H1 (cell line): ENCODE results near the gene FBXL5. TPM values are rescaled to one million over a fixed set of nuclear protein-coding genes. Genes with fewer than 3 reads are reported as not detected.

ENCODE experiments used
- CTCF ChIA-PET: fragments of 300-600 bp; sonication (Branson Sonifier 250); formaldehyde crosslinking; loops from one replicate; lab custom pipeline; 2021; ENCODE audit not compliant: partially characterized antibody; lab: Charles Lee
- POLR2A ChIA-PET: fragments of 300-600 bp; sonication (Branson Sonifier 250); formaldehyde crosslinking; loops from one replicate; lab custom pipeline; 2021; ENCODE audit warnings: inconsistent platforms; ENCODE audit not compliant: partially characterized antibody; lab: Charles Lee
- DNase-seq, 2 experiments: peaks; one replicate each; pipeline versions ENCODE4 v3.0.0 to v3.0.0-alpha.2; 2010 to 2022; ENCODE audit warnings: low spot score in 2 of 2, low read depth in 1 of 2, mixed read lengths in 1 of 2
- FAIRE-seq: peaks from 2 replicates; lab custom pipeline; 2011; peaks lifted over from hg19 to GRCh38; lab: Jason Lieb, UNC
- H2AFZ ChIP-seq: 2 replicates; pipeline ENCODE4 v1.8.1; 2012; ENCODE audit warnings: low read length, inconsistent platforms
- H2AK5ac ChIP-seq: 2 replicates; pipeline ENCODE4 v1.6.1; 2013; ENCODE audit warnings: low read depth, low read length
- H2BK120ac ChIP-seq: replicated peaks from 2 replicates; pipeline ENCODE3; 2013; ENCODE audit warnings: low read depth, low read length, inconsistent platforms
- H2BK12ac ChIP-seq: 2 replicates; pipeline ENCODE4 v1.6.1; 2013; ENCODE audit warnings: low read depth, low read length
- H2BK15ac ChIP-seq: 2 replicates; pipeline ENCODE4 v1.6.1; 2013; ENCODE audit warnings: low read length
- H2BK20ac ChIP-seq: 2 replicates; pipeline ENCODE4 v1.6.1; 2013; ENCODE audit warnings: low read length
- H2BK5ac ChIP-seq: 2 replicates; pipeline ENCODE4 v1.6.1; 2013; ENCODE audit warnings: low read depth, low read length
- H3K14ac ChIP-seq: 2 replicates; pipeline ENCODE4 v1.6.1; 2013; ENCODE audit warnings: inconsistent platforms; ENCODE audit not compliant: insufficient read length
- H3K18ac ChIP-seq: 2 replicates; pipeline ENCODE4 v1.6.1; 2013; ENCODE audit warnings: low read length; ENCODE audit errors: extremely low read depth
- H3K23ac ChIP-seq: 2 replicates; pipeline ENCODE4 v1.6.1; 2013; ENCODE audit warnings: inconsistent platforms; ENCODE audit not compliant: insufficient read length
- H3K23me2 ChIP-seq: 2 replicates; pipeline ENCODE4 v1.6.1; 2013; ENCODE audit warnings: low read depth, low read length
- H3K27ac ChIP-seq: 2 replicates; pipeline ENCODE4 v1.6.1; 2011; ENCODE audit warnings: low read depth, low read length, inconsistent platforms
- H3K27me3 ChIP-seq, 4 experiments: replicated peaks in 1 of 4; 1 replicate in 1 of 4; 2 replicates in 3 of 4; pipeline versions ENCODE4 v1.6.1 to v1.8.1; 2011 to 2013; ENCODE audit warnings: low read length in 3 of 4, mild to moderate bottlenecking in 3 of 4, inconsistent platforms in 2 of 4, mixed read lengths in 2 of 4, moderate library complexity in 1 of 4; ENCODE audit not compliant: control insufficient read depth in 3 of 4, insufficient read depth in 3 of 4; ENCODE audit errors: extremely low read depth in 1 of 4
- H3K36me3 ChIP-seq, 4 experiments: 2 replicates each; pipeline versions ENCODE4 v1.6.1 to v1.8.1; 2011 to 2013; ENCODE audit warnings: mild to moderate bottlenecking in 4 of 4, low read length in 3 of 4, moderate library complexity in 2 of 4, control low read depth in 1 of 4, inconsistent platforms in 1 of 4; ENCODE audit not compliant: insufficient read depth in 4 of 4, control insufficient read depth in 2 of 4
- H3K4ac ChIP-seq: replicated peaks from 2 replicates; pipeline ENCODE3; 2013; ENCODE audit warnings: low read length, low read depth, mixed read lengths, inconsistent platforms; ENCODE audit not compliant: insufficient read length
- H3K4me1 ChIP-seq, 4 experiments: replicated peaks in 1 of 4; 1 replicate in 1 of 4; 2 replicates in 3 of 4; pipeline versions ENCODE4 v1.6.1 to v1.8.1; 2011 to 2013; ENCODE audit warnings: low read length in 3 of 4, inconsistent platforms in 2 of 4, mixed read lengths in 1 of 4; ENCODE audit not compliant: insufficient read depth in 4 of 4, control insufficient read depth in 3 of 4
- H3K4me2 ChIP-seq, 2 experiments: 2 replicates each; pipeline versions ENCODE4 v1.6.1 to v1.8.1; 2011 to 2013; ENCODE audit warnings: low read depth in 2 of 2, low read length in 2 of 2, control low read depth in 1 of 2, inconsistent platforms in 1 of 2, mild to moderate bottlenecking in 1 of 2; ENCODE audit not compliant: insufficient read depth in 1 of 2
- H3K4me3 ChIP-seq, 4 experiments: fragments of 200-600, 300-600 bp in 1 of 4; sonication (generic), shearing (Covaris generic), sonication (Bioruptor Twin) in 1 of 4; 2 replicates each; pipeline versions ENCODE4 v1.5.1 to v1.8.1; 2011 to 2016; ENCODE audit warnings: low read length in 4 of 4, low read depth in 3 of 4, control low read depth in 2 of 4, inconsistent platforms in 2 of 4, mild to moderate bottlenecking in 2 of 4, mixed read lengths in 1 of 4, moderate library complexity in 1 of 4; ENCODE audit not compliant: insufficient read depth in 2 of 4; ENCODE audit errors: extremely low read depth in 1 of 4
- H3K56ac ChIP-seq: replicated peaks from 2 replicates; pipeline ENCODE3; 2013; ENCODE audit warnings: low read depth, mild to moderate bottlenecking, mixed read lengths, low read length, inconsistent platforms; ENCODE audit not compliant: insufficient read length
- H3K79me1 ChIP-seq: 2 replicates; pipeline ENCODE4 v1.6.1; 2013; ENCODE audit warnings: low read depth, low read length, control low read depth
- H3K79me2 ChIP-seq, 2 experiments: 2 replicates each; pipeline versions ENCODE4 v1.6.1 to v1.8.1; 2012 to 2013; ENCODE audit warnings: low read length in 2 of 2, mild to moderate bottlenecking in 2 of 2, inconsistent platforms in 1 of 2; ENCODE audit not compliant: insufficient read depth in 2 of 2, control insufficient read depth in 1 of 2
- H3K9ac ChIP-seq, 4 experiments: replicated peaks in 1 of 4; 1 replicate in 1 of 4; 2 replicates in 3 of 4; pipeline versions ENCODE4 v1.6.1 to v1.8.1; 2011 to 2013; ENCODE audit warnings: low read depth in 3 of 4, low read length in 3 of 4, control low read depth in 2 of 4, mild to moderate bottlenecking in 2 of 4, moderate library complexity in 2 of 4, inconsistent platforms in 1 of 4; ENCODE audit errors: extremely low read depth in 1 of 4
- H3K9me3 ChIP-seq, 2 experiments: 2 replicates each; pipeline versions ENCODE4 v1.6.1 to v1.8.1; 2012 to 2013; ENCODE audit warnings: mild to moderate bottlenecking in 2 of 2, moderate library complexity in 2 of 2, control low read depth in 1 of 2, inconsistent platforms in 1 of 2, low read depth in 1 of 2, low read length in 1 of 2, mixed read lengths in 1 of 2; ENCODE audit not compliant: insufficient read depth in 2 of 2
- H4K20me1 ChIP-seq, 2 experiments: replicated peaks in 1 of 2; 2 replicates each; pipeline versions ENCODE3 to v1.8.1; 2011 to 2013; ENCODE audit warnings: inconsistent platforms in 2 of 2, low read length in 2 of 2, mild to moderate bottlenecking in 1 of 2; ENCODE audit not compliant: insufficient read depth in 2 of 2, control insufficient read depth in 1 of 2
- H4K5ac ChIP-seq: 2 replicates; pipeline ENCODE4 v1.6.1; 2013; ENCODE audit warnings: low read length, low read depth, mixed read lengths, inconsistent platforms; ENCODE audit not compliant: insufficient read length
- H4K8ac ChIP-seq: 2 replicates; pipeline ENCODE4 v1.8.0; 2013; ENCODE audit warnings: mild to moderate bottlenecking, moderate library complexity, low read length, inconsistent platforms; ENCODE audit not compliant: insufficient read depth; ENCODE audit errors: extremely low read depth
- H4K91ac ChIP-seq: replicated peaks from 2 replicates; pipeline ENCODE3; 2013; ENCODE audit warnings: low read length, mixed read lengths, inconsistent platforms; ENCODE audit not compliant: insufficient read length
- BRCA1 ChIP-seq: IDR thresholded peaks from 2 replicates; pipeline ENCODE4 v1.6.1; 2012; ENCODE audit warnings: low read depth, low read length, improper control_type of control experiment
- CEBPB ChIP-seq: IDR thresholded peaks from 2 replicates; pipeline ENCODE4 v1.6.1; 2012; ENCODE audit warnings: low read depth, low read length
- CHD2 ChIP-seq: IDR thresholded peaks from 2 replicates; pipeline ENCODE4 v1.6.1; 2012; ENCODE audit warnings: low read length, improper control_type of control experiment
- NRF1 ChIP-seq: IDR thresholded peaks from 2 replicates; pipeline ENCODE4 v1.6.1; 2011; ENCODE audit warnings: mild to moderate bottlenecking, low read depth, low read length, improper control_type of control experiment
- PHF8 ChIP-seq: fragments of 200-600 bp; sonication (generic); conservative IDR thresholded peaks from 2 replicates; pipeline ENCODE4 v1.7.1; 2012; ENCODE audit warnings: low read depth, mild to moderate bottlenecking, inconsistent platforms, low read length, moderate library complexity
- RXRA ChIP-seq: IDR thresholded peaks from 2 replicates; pipeline ENCODE4 v1.6.1; 2011; ENCODE audit warnings: low read depth, mild to moderate bottlenecking, low read length, moderate library complexity; ENCODE audit not compliant: insufficient read depth
- SP1 ChIP-seq: IDR thresholded peaks from 2 replicates; pipeline ENCODE4 v1.6.1; 2011; ENCODE audit warnings: low read depth, low read length
- ZNF274 ChIP-seq: IDR thresholded peaks from 2 replicates; pipeline ENCODE4 v1.7.0; 2012; ENCODE audit warnings: low read length, borderline replicate concordance; ENCODE audit errors: extremely low read depth
- WGBS, 2 experiments: shearing (Covaris generic) in 1 of 2; methylation state at CpG; one replicate each; pipeline versions ENCODE4 v1.1.6 to v1.1.7; 2013 to 2015; ENCODE audit warnings: low lambda C conversion rate in 2 of 2, mixed read lengths in 2 of 2, inconsistent platforms in 1 of 2, low coverage in 1 of 2, missing lambda C conversion rate in 1 of 2; ENCODE audit not compliant: insufficient replicate concordance in 2 of 2, insufficient coverage in 1 of 2, insufficient read length in 1 of 2; ENCODE audit errors: extremely low coverage in 1 of 2, missing lambda C conversion rate in 1 of 2; 5-methylcytosine and 5-hydroxymethylcytosine counted together
- polyA plus RNA-seq, 7 experiments: library from polyadenylated mRNA; depleted of rRNA in 3 of 7; stranded (reverse) in 5 of 7; unstranded in 2 of 7; fragments of >200 nt in 5 of 7; fragments of 200-250 nt in 2 of 7; gene quantifications; 1 replicate in 5 of 7; 2 replicates in 1 of 7; 4 replicates in 1 of 7; pipeline versions ENCODE4 v1.2.1 to v1.2.3, GENCODE V29; 2011 to 2013; ENCODE audit warnings: missing spikeins in 2 of 7, mixed read lengths in 2 of 7
- total RNA-seq: library from RNA; stranded (reverse); fragmentation: NEBNext Ultra II Directional; extraction: Animal tissue kit (Norgen Biotek cat#: 25700); gene quantifications from 2 replicates; pipeline ENCODE4 v1.2.1, GENCODE V29; 2021
- TF ChIP-seq, protein P1 (sequence below): IDR thresholded peaks from 2 replicates; pipeline ENCODE4 v1.6.1; 2012; ENCODE audit warnings: low read length, inconsistent platforms

FBXL5 gene
- total and polyA plus RNA-seq, 2 of the 8 experiments (the other 6 are each of a cell fraction or from before 2014, with no cell fraction given): 34.6 to 62.7 TPM

- Histone ChIP-seq H3K18ac (no peak overlapping the region), H2AK5ac (no peak overlapping the region), H3K9ac (no peak overlapping the region), H3K36me3 (peaks cover 0 to 5% (median 0%) of the 10 kb centered on the region in 4 experiments; a peak in 3 of 8 replicates), H3K23me2 (no peaks in the 10 kb centered on the region), H2BK20ac (no peak overlapping the region), H4K20me1 (no peaks in the 10 kb centered on the region), H4K91ac (no peak overlapping the region), H2BK12ac (no peak overlapping the region), H3K27me3 (no peaks in the 10 kb centered on the region), H3K4ac (no peak overlapping the region), H3K27ac (no peak overlapping the region), H2BK5ac (no peak overlapping the region), H3K79me2 (peaks cover 0 to 9% of the 10 kb centered on the region in 2 experiments; a peak in 1 of 4 replicates), H3K14ac (no peak overlapping the region), H2BK15ac (no peak overlapping the region), H3K23ac (no peak overlapping the region), H2BK120ac (no peak overlapping the region), H3K56ac (no peak overlapping the region), H3K4me1 (peaks cover 0 to 5% (median 1%) of the 10 kb centered on the region in 4 experiments; a peak in 2 of 7 replicates), H3K4me3 (no peak overlapping the region), H4K5ac (no peak overlapping the region), H3K79me1 (no peaks in the 10 kb centered on the region; the same call in 1 of the 2 replicates), H3K4me2 (no peak overlapping the region), H3K9me3 (no peaks in the 10 kb centered on the region; a peak in 1 of 4 replicates), H2AFZ (no peak overlapping the region), H4K8ac (no peak overlapping the region)
- DNase-seq (no peak), FAIRE-seq (no peak)
- 96% methylated on average over 2 of the region's 2 CpGs; no CpG with 5 or more reads in 1 of the 2 experiments for WGBS, 2 experiments
- CTCF ChIA-PET: no interaction called here
- POLR2A ChIA-PET: no interaction called here
- TF ChIP-seq RXRA (no peak), BRCA1 (no peak), NRF1 (no peak), PHF8 (no peak), CEBPB (no peak), CHD2 (no peak), SP1 (no peak), ZNF274 (no peak)
- TF ChIP-seq, protein P1, sequence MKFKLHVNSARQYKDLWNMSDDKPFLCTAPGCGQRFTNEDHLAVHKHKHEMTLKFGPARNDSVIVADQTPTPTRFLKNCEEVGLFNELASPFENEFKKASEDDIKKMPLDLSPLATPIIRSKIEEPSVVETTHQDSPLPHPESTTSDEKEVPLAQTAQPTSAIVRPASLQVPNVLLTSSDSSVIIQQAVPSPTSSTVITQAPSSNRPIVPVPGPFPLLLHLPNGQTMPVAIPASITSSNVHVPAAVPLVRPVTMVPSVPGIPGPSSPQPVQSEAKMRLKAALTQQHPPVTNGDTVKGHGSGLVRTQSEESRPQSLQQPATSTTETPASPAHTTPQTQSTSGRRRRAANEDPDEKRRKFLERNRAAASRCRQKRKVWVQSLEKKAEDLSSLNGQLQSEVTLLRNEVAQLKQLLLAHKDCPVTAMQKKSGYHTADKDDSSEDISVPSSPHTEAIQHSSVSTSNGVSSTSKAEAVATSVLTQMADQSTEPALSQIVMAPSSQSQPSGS: no peak
Measured at GRCh38 chr4:15612136-15612535, 43.0 kb downstream of the FBXL5 start.
